GM19438 (cell line): ENCODE measurements around the gene PCYOX1L.

Experiments used
- ATAC-seq: cut with Tn5 transposase; IDR thresholded peaks from one replicate; pipeline ENCODE4 v1.9.1; 2021; ENCODE audit warnings: low read depth; ENCODE audit not compliant: unreplicated experiment

The PCYOX1L gene

GRCh38 chr5:149418910-149419531, 61.2 kb downstream of the PCYOX1L start:
- ATAC-seq: no peak
